Measurements from ENCODE around the gene PEX7. TPM values are rescaled to one million over a fixed set of nuclear protein-coding genes. Genes with fewer than 3 reads are reported as not detected.
A peak's percentile ranks its signal among the peaks of the same experiment; 100 is the strongest.

The PEX7 gene
- total and polyA plus RNA-seq, 2 of the 8 experiments (the other 6 are each of a cell fraction or from before 2014, with no cell fraction given): 6.4 to 11.0 TPM

GRCh38 chr6:136956590-136957544 is 134.5 kb downstream of the PEX7 start:
- H2BK5ac ChIP-seq (ENCODE audit: low read depth, low read length): peak overlapping the region; percentile 94
- peak; percentile 65 to 70 for DNase-seq (ENCODE audit: low read depth in 1 of 2, low spot score in 2 of 2)
- CTCF ChIA-PET (ENCODE audit: partially characterized antibody): interaction anchor here (0.5 to 5.1 kb wide), 12 partner anchors 9 to 785 kb away, joined by 3 to 41 read pairs (median 4); no protein-coding TSS in a partner anchor
- no peak for TF ChIP-seq HDAC6 (IDR thresholded peaks at IDR 0.05; ENCODE audit: low read depth, low read length)
- peak; percentile 10; the same call in 1 of the 2 replicates for TF ChIP-seq JUND (IDR thresholded peaks at IDR 0.05; ENCODE audit: low read length)
- TF ChIP-seq FOSL1 (IDR thresholded peaks at IDR 0.05; ENCODE audit: insufficient read depth, low read depth, low read length): no peak
- TF ChIP-seq GABPA (IDR thresholded peaks at IDR 0.05; ENCODE audit: borderline replicate concordance, insufficient read depth, low read length): no peak
- TF ChIP-seq, protein P1, sequence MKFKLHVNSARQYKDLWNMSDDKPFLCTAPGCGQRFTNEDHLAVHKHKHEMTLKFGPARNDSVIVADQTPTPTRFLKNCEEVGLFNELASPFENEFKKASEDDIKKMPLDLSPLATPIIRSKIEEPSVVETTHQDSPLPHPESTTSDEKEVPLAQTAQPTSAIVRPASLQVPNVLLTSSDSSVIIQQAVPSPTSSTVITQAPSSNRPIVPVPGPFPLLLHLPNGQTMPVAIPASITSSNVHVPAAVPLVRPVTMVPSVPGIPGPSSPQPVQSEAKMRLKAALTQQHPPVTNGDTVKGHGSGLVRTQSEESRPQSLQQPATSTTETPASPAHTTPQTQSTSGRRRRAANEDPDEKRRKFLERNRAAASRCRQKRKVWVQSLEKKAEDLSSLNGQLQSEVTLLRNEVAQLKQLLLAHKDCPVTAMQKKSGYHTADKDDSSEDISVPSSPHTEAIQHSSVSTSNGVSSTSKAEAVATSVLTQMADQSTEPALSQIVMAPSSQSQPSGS (IDR thresholded peaks at IDR 0.05; ENCODE audit: low read length): no peak
- TF ChIP-seq MAFK (IDR thresholded peaks at IDR 0.05; ENCODE audit: low read depth, low read length): no peak
- peak; percentile 97 for TF ChIP-seq NANOG (IDR thresholded peaks at IDR 0.05; ENCODE audit: insufficient read depth, low read depth, low read length, poor library complexity, severe bottlenecking)
- no peak for TF ChIP-seq RBBP5 (IDR thresholded peaks at IDR 0.05; ENCODE audit: borderline replicate concordance, low read depth, low read length)
- TF ChIP-seq CREB1 (IDR thresholded peaks at IDR 0.05): no peak

More at GRCh38 chr6:136956590-136957544, 134.5 kb downstream of the PEX7 start:
- Histone ChIP-seq H3K79me2 (ENCODE audit: control insufficient read depth in 1 of 2, insufficient read depth in 2 of 2, low read length in 2 of 2) (no peaks in the 10 kb centered on the region), H3K23ac (ENCODE audit: insufficient read length) (no peak overlapping the region), H3K56ac (replicated peaks; ENCODE audit: insufficient read length, low read depth, low read length) (no peak overlapping the region), H3K4ac (replicated peaks; ENCODE audit: insufficient read length, low read depth, low read length) (no peak overlapping the region), H3K79me1 (ENCODE audit: low read depth, low read length) (no peaks in the 10 kb centered on the region), H2AK5ac (ENCODE audit: low read depth, low read length) (no peak overlapping the region), H2AFZ (ENCODE audit: low read length) (no peak overlapping the region), H3K36me3 (ENCODE audit: control insufficient read depth in 2 of 4, insufficient read depth in 4 of 4, low read length in 3 of 4) (no peaks in the 10 kb centered on the region), H3K4me3 (ENCODE audit: extremely low read depth in 1 of 4, insufficient read depth in 2 of 4, low read depth in 3 of 4, low read length in 4 of 4) (peak overlapping the region in 1 of 4 experiments; percentile 1; a peak in 1 of 8 replicates), H3K9me3 (ENCODE audit: insufficient read depth in 2 of 2, low read depth in 1 of 2, low read length in 1 of 2) (no peaks in the 10 kb centered on the region), H3K14ac (ENCODE audit: insufficient read length) (no peak overlapping the region), H4K91ac (replicated peaks; ENCODE audit: insufficient read length, low read length) (peak overlapping the region; percentile 89), H3K9ac (replicated peaks in 1 of 4; ENCODE audit: extremely low read depth in 1 of 4, low read depth in 3 of 4, low read length in 3 of 4) (no peak overlapping the region), H3K23me2 (ENCODE audit: low read depth, low read length) (no peaks in the 10 kb centered on the region), H3K27ac (ENCODE audit: low read depth, low read length) (peak overlapping the region; percentile 35; the same call in 1 of the 2 replicates), H3K27me3 (replicated peaks in 1 of 4; ENCODE audit: control insufficient read depth in 3 of 4, extremely low read depth in 1 of 4, insufficient read depth in 3 of 4, low read length in 3 of 4) (no peaks in the 10 kb centered on the region), H2BK12ac (ENCODE audit: low read depth, low read length) (peak overlapping the region; percentile 83), H3K4me1 (replicated peaks in 1 of 4; ENCODE audit: control insufficient read depth in 3 of 4, insufficient read depth in 4 of 4, low read length in 3 of 4) (peaks cover 0 to 33% (median 16%) of the 10 kb centered on the region in 4 experiments; a peak in 6 of 7 replicates), H4K5ac (ENCODE audit: insufficient read length, low read depth, low read length) (peak overlapping the region; percentile 51), H2BK120ac (replicated peaks; ENCODE audit: low read depth, low read length) (peak overlapping the region; percentile 56), H4K20me1 (replicated peaks in 1 of 2; ENCODE audit: control insufficient read depth in 1 of 2, insufficient read depth in 2 of 2, low read length in 2 of 2) (no peaks in the 10 kb centered on the region), H3K4me2 (ENCODE audit: insufficient read depth in 1 of 2, low read depth in 2 of 2, low read length in 2 of 2) (peak overlapping the region; percentile 17 to 36), H3K18ac (ENCODE audit: extremely low read depth, low read length) (peak overlapping the region; percentile 71; the same call in 1 of the 2 replicates), H2BK20ac (ENCODE audit: low read length) (no peak overlapping the region), H4K8ac (ENCODE audit: extremely low read depth, insufficient read depth, low read length) (no peak overlapping the region), H2BK15ac (ENCODE audit: low read length) (no peak overlapping the region)
- POLR2A ChIA-PET (ENCODE audit: partially characterized antibody): interaction anchor here (0.5 to 4.6 kb wide), 13 partner anchors 10 to 1271 kb away, joined by 3 to 26 read pairs (median 3); partner anchors contain the start of genes IL20RA and SLC35D3
- WGBS, 2 experiments (ENCODE audit: extremely low coverage in 1 of 2, insufficient coverage in 1 of 2, insufficient read length in 1 of 2, insufficient replicate concordance in 2 of 2, low coverage in 1 of 2, low lambda C conversion rate in 2 of 2, missing lambda C conversion rate in 1 of 2): 20% methylated on average over 14 of the region's 14 CpGs; no CpG with 5 or more reads in 1 of the 2 experiments
- peak; percentile 78 for FAIRE-seq

All from H1 (cell line).